Left ventricle myocardium inferior (tissue), 1 donor: ENCODE measurements around the gene MTERF1. TPM values are rescaled to one million over a fixed set of nuclear protein-coding genes. Genes with fewer than 3 reads are reported as not detected.
"Not testable (repeated sequence)": the region's sequence is repeated elsewhere in the genome, so short reads cannot be mapped to it uniquely, and the experiment has no call there.

Experiments
- DNase-seq: peaks from one replicate; pipeline ENCODE4 v3.0.0-alpha.2; 2020
- H3K27ac ChIP-seq: fragments of 200-600 bp; replicated peaks from 2 replicates; pipeline ENCODE4 v1.8.0; 2021
- H3K27me3 ChIP-seq: fragments of 200-600 bp; 2 replicates; pipeline ENCODE4 v1.8.0; 2021; ENCODE audit warnings: low read depth
- H3K36me3 ChIP-seq: fragments of 200-600 bp; 2 replicates; pipeline ENCODE4 v1.8.0; 2021
- H3K4me1 ChIP-seq: fragments of 200-600 bp; 2 replicates; pipeline ENCODE4 v1.8.0; 2021
- H3K4me3 ChIP-seq: fragments of 200-600 bp; 2 replicates; pipeline ENCODE4 v1.8.0; 2021; ENCODE audit warnings: mild to moderate bottlenecking, moderate library complexity
- H3K9me3 ChIP-seq: fragments of 200-600 bp; replicated peaks from 2 replicates; pipeline ENCODE4 v1.8.0; 2021
- intact Hi-C: fragments of 100-400 bp; cut with micrococcal nuclease; formaldehyde crosslinking; loops from one replicate; pipeline ENCODE4 v1.11.0; 2022
- total RNA-seq: library from RNA; stranded (reverse); fragmentation: NEBNext Ultra II Directional; extraction: Animal tissue kit (Norgen Biotek cat#: 25700); gene quantifications from one replicate; pipeline ENCODE4 v1.2.1, GENCODE V29; 2021
- TF ChIP-seq, protein P1 (sequence below): fragments of 200-600 bp; IDR thresholded peaks from 2 replicates; pipeline ENCODE4 v1.8.0; 2021; ENCODE audit warnings: antibody characterized with exemption, mild to moderate bottlenecking, borderline replicate concordance
- donor health status: DM: no; HTN: yes; CAD: no; lungs with severe emphysema.

The MTERF1 gene
- total RNA-seq, 1 donor from 2014 or later = 9.2 TPM

DNA sequence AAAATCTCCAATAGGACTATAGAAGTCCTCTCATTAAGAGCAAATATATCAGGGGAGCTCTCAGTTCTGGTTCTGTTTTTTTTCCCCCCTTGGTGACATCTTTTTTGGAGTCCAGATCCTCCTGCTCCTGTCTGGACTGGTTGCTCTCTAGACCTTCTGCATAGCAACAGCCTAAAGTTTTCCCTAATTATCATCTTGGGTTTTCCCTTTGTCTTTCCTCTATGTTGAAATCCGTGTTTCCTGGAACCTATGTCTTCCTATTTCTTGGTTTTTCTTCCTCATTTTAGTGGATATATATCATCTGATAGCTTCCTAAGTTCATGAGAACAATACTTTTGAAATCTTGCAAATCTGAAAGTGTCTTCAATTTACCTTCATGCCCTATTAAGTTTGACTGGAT, 29.7 kb upstream of the MTERF1 start:
- H3K9me3 ChIP-seq = no peaks in the 10 kb centered on the region
- H3K4me3 ChIP-seq = no peak overlapping the region
- H3K27me3 ChIP-seq = peaks cover 5% of the 10 kb centered on the region
- TF ChIP-seq, protein P1, sequence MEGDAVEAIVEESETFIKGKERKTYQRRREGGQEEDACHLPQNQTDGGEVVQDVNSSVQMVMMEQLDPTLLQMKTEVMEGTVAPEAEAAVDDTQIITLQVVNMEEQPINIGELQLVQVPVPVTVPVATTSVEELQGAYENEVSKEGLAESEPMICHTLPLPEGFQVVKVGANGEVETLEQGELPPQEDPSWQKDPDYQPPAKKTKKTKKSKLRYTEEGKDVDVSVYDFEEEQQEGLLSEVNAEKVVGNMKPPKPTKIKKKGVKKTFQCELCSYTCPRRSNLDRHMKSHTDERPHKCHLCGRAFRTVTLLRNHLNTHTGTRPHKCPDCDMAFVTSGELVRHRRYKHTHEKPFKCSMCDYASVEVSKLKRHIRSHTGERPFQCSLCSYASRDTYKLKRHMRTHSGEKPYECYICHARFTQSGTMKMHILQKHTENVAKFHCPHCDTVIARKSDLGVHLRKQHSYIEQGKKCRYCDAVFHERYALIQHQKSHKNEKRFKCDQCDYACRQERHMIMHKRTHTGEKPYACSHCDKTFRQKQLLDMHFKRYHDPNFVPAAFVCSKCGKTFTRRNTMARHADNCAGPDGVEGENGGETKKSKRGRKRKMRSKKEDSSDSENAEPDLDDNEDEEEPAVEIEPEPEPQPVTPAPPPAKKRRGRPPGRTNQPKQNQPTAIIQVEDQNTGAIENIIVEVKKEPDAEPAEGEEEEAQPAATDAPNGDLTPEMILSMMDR = no peak
- no peaks in the 10 kb centered on the region for H3K4me1 ChIP-seq
- intact Hi-C loops = no loop called here
- H3K36me3 ChIP-seq = no peaks in the 10 kb centered on the region
- H3K27ac ChIP-seq = no peak overlapping the region
- DNase-seq = no peak

DNA sequence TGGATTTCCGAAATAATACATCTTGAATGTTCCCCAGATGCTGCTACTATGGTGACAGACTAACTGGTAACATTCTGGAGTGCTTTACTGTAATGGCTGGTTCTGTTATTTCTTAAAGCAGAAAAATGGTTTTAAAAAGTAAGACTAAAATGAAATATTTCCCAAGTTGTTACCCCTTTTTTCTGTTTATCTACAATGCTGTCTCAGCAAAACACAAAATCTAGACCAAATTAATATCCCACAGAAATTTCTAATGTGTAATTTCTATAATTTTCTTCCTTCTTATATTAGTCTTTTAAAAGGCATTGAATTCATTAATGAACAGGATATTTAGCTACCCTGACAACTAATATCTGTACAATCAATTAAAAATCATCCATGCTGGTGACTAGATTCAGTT, 19.1 kb upstream of the MTERF1 start:
- Histone ChIP-seq H3K27ac (no peak overlapping the region), H3K4me1 (no peaks in the 10 kb centered on the region), H3K9me3 (no peaks in the 10 kb centered on the region), H3K4me3 (no peak overlapping the region), H3K27me3 (no peaks in the 10 kb centered on the region), H3K36me3 (no peaks in the 10 kb centered on the region)
- DNase-seq = no peak
- TF ChIP-seq, protein P1 = no peak
- intact Hi-C loops = no loop called here

DNA sequence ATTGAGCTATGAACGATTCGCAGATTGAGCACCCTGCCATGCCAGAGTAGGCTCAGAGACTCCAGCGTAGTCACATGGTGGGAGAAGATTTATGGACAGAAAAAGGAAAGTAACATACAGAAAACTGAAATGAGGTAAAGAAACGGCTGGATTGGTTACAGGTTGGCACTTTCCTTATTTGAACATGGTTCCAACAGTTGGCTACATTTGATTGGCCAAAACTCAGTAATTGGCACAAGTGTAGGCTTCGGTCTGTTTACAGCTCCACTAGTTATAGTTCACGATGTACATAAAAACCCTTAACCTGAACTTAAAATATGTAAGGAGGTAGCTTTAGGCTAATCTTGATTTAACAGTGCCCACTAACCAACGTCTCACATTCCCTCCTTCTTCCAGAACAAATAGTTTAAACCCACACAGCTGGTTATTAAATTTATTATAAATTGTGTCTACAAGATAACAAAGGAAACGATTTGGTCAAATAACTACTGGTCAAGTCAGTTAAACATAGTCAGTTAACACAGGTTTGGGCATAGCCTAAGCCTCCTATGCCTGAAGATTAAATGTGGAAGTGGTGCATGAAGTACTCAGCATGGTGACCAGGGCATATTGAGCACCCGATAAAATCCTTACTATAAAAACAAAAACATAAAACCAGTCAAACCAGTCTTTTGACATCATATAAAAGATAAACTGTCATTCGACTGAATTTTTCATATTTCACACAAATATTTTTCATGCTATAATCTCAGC, 17.9 kb upstream of the MTERF1 start:
- TF ChIP-seq, protein P1 = no peak
- Histone ChIP-seq H3K9me3 (no peaks in the 10 kb centered on the region), H3K27ac (no peak overlapping the region), H3K36me3 (no peaks in the 10 kb centered on the region), H3K27me3 (no peaks in the 10 kb centered on the region), H3K4me3 (no peak overlapping the region), H3K4me1 (no peaks in the 10 kb centered on the region)
- intact Hi-C loops = no loop called here
- DNase-seq = no peak

DNA sequence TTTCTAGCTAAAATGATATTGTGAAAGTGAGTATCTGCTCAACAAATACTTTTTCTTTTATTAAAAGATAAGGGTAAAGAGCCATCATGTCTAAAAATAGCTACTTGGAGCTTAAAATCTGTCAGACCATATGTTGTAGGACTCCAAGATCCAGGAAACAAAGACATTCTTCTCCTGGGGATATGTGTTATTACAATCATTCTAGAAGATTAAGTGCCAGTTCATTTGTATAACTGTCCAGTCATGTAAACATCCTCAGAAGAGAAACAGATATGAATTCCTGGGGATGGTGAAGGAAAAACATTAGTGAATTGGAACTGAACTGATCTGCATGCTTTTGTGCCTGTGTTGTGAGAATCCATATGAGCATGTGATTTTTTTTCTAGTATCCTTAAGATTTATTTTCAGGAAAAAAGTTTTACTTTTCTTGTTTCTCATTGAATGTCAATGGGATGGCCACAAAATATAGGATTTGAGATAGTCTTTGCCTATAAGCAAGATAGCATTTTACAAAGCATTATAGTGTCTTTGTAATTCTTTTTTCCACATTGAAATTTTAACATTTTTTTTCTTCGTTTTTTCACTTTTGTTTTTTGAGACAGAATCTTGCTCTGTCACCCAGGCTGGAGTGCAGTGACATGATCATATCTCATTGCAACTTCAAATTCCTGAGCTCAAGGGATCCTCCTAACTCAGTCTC, 14.4 kb upstream of the MTERF1 start:
- Histone ChIP-seq H3K27ac (no peak overlapping the region), H3K4me1 (no peaks in the 10 kb centered on the region), H3K36me3 (no peaks in the 10 kb centered on the region), H3K9me3 (no peaks in the 10 kb centered on the region), H3K4me3 (no peak overlapping the region), H3K27me3 (no peaks in the 10 kb centered on the region)
- DNase-seq = no peak
- TF ChIP-seq, protein P1 = no peak
- intact Hi-C loops = no loop called here

DNA sequence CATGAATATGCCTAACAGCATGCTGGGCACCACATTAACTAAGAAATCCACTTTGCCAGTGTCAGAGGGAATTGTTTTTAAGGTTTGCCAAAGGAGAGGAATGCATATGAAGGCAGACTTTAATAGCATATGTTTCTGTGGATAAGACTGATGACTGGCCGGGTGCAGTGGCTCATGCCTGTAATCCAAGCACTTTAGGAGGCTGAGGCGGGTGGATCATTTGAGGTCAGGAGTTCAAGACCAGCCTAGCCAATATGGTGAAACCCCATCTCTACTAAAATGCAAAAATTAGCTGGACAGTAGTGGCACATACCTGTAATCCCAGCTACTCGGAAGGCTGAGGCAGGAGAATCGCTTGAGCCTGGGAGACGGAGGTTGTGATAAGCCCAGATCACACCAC, 13.2 kb upstream of the MTERF1 start:
- H3K27ac ChIP-seq, DNase-seq, H3K4me1 ChIP-seq, intact Hi-C loops, H3K9me3 ChIP-seq, H3K27me3 ChIP-seq, H3K4me3 ChIP-seq, H3K36me3 ChIP-seq: not testable (repeated sequence)

DNA sequence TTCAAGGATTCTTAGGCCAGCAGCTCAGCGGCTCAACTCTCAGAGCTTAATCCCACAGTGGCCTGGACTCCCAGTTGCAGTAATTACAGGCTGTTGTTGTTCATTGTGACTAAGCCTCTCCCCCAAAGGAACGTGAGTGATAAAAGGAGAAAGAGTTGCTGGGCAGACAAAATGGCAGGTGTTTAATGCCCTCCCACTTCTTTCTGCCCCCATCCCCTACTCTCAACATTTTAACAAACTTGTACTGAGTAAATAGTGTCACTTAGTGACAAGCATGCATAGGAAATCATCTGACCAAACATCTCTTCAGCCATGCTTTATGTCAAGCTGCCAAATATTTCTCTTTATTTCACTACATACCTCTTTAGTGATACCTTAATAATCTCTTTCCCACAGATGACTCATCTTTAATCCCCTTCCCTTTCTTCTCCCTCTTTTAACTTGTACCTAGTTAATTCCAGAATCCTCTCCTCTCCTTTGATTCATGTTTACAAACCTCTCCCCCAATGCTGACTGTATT, 12.4 kb upstream of the MTERF1 start:
- no peaks in the 10 kb centered on the region for H3K36me3 ChIP-seq
- H3K27ac ChIP-seq = no peak overlapping the region
- no peaks in the 10 kb centered on the region for H3K9me3 ChIP-seq
- TF ChIP-seq, protein P1 = no peak
- no peak for DNase-seq
- intact Hi-C loops = no loop called here
- no peaks in the 10 kb centered on the region for H3K27me3 ChIP-seq
- no peaks in the 10 kb centered on the region for H3K4me1 ChIP-seq
- H3K4me3 ChIP-seq = no peak overlapping the region
